Measurements from ENCODE around the gene UBL4A. TPM values are rescaled to one million over a fixed set of nuclear protein-coding genes. Genes with fewer than 3 reads are reported as not detected.

The UBL4A gene
- total RNA-seq, 2 donors from 2014 or later: 54.6 to 61.0 TPM

- no peaks in the 10 kb centered on the region for H3K27me3 ChIP-seq
- no peak for DNase-seq (ENCODE audit: low spot score)
- H3K36me3 ChIP-seq: peaks cover 22% of the 10 kb centered on the region
- TF ChIP-seq CTCF (IDR thresholded peaks at IDR 0.05): no peak
- no peaks in the 10 kb centered on the region for H3K9me3 ChIP-seq
- no peak overlapping the region for H3K27ac ChIP-seq
- no peak overlapping the region for H3K4me3 ChIP-seq
- peaks cover 0 to 22% of the 10 kb centered on the region in 2 donors for H3K4me1 ChIP-seq
Measured at GRCh38 chrX:154435171-154435733, 51.2 kb downstream of the UBL4A start.

- Histone ChIP-seq H3K4me3 (no peak overlapping the region), H3K4me1 (peaks cover 0 to 26% of the 10 kb centered on the region in 2 donors), H3K36me3 (peaks cover 15% of the 10 kb centered on the region), H3K27ac (no peak overlapping the region), H3K27me3 (no peaks in the 10 kb centered on the region), H3K9me3 (no peaks in the 10 kb centered on the region)
- no peak for TF ChIP-seq CTCF (IDR thresholded peaks at IDR 0.05)
- no peak for DNase-seq (ENCODE audit: low spot score)
Measured at GRCh38 chrX:154434394-154435168, 51.8 kb downstream of the UBL4A start.

Small RNA genes lying within 50 kb of the gene (microRNA-seq; reads per million reads assigned to microRNA genes)
- gene MIR6858 (ENCODE audit: borderline number of aligned reads in 2 of 2, borderline replicate concordance in 1 of 2): 0 to 2.8 reads per million in 2 donors

Other genes starting within 250 kb of the UBL4A start
- not detected for gene OPN1MW3, start 229.0 kb downstream of the UBL4A start, total RNA-seq
- not detected for gene TEX28, start 191.5 kb downstream of the UBL4A start, total RNA-seq
- gene TKTL1, start 190.8 kb downstream of the UBL4A start, total RNA-seq: 1 to 10 TPM; 1.1 to 4.0 TPM
- gene FLNA, start 112.0 kb downstream of the UBL4A start, total RNA-seq: 100 to 1,000 TPM; 263 to 419 TPM
- gene EMD, start 107.3 kb downstream of the UBL4A start, total RNA-seq: 10 to 100 TPM; 41.5 to 47.0 TPM
- gene RPL10, start 88.2 kb downstream of the UBL4A start, total RNA-seq: 1,000 to 10,000 TPM; 1,667 to 4,587 TPM
- 10 to 100 TPM; 74.4 to 84.0 TPM for gene DNASE1L1, start 77.4 kb downstream of the UBL4A start, total RNA-seq
- gene TAFAZZIN, start 75.1 kb downstream of the UBL4A start, total RNA-seq: 10 to 100 TPM; 24.8 to 28.9 TPM
- 10 to 100 TPM; 50.3 to 77.7 TPM for gene ATP6AP1, start 57.9 kb downstream of the UBL4A start, total RNA-seq
- gene GDI1, start 49.5 kb downstream of the UBL4A start, total RNA-seq: 100 to 1,000 TPM in 1 of 2 donors, 10 to 100 TPM in 1; 73.8 to 116 TPM
- 10 to 100 TPM; 24.3 to 41.7 TPM for gene FAM50A, start 42.5 kb downstream of the UBL4A start, total RNA-seq
- gene PLXNA3, start 28.3 kb downstream of the UBL4A start, total RNA-seq: 1 to 10 TPM; 5.9 to 7.1 TPM
- 10 to 100 TPM; 20.1 to 32.9 TPM for gene LAGE3, start 7.3 kb downstream of the UBL4A start, total RNA-seq
- 10 to 100 TPM; 22.2 to 22.9 TPM for gene SLC10A3, start 4.0 kb upstream of the UBL4A start, total RNA-seq
- 10 to 100 TPM; 47.1 to 61.2 TPM for gene FAM3A, start 29.6 kb upstream of the UBL4A start, total RNA-seq
- gene G6PD, start 60.2 kb upstream of the UBL4A start, total RNA-seq: 10 to 100 TPM; 14.9 to 42.2 TPM
- 1 to 10 TPM; 7.2 to 9.0 TPM for gene IKBKG, start 61.0 kb upstream of the UBL4A start, total RNA-seq
- gene CTAG1A, start 98.5 kb upstream of the UBL4A start, total RNA-seq: not detected
- not detected for gene CTAG1B, start 132.7 kb upstream of the UBL4A start, total RNA-seq
- not detected for gene CTAG2, start 167.0 kb upstream of the UBL4A start, total RNA-seq

All from right atrium auricular region (tissue), 2 donors.